IMR-90 (cell line): ENCODE measurements around the gene NDC80. TPM values are rescaled to one million over a fixed set of nuclear protein-coding genes. Genes with fewer than 3 reads are reported as not detected.

Source experiments
- ATAC-seq: fragments of 200-7000 bp; cut with Tn5 transposase; 2 replicates; pipeline ENCODE4 v1.9.1; 2020; ENCODE audit warnings: low read depth, mild to moderate bottlenecking, moderate library complexity
- BruUV-seq: library from RNA; stranded (reverse); fragments of 400-500 nt; replicated peaks from 2 replicates; lab custom pipeline; 2021; lab: Mats Ljungman, UMichigan
- CTCF ChIA-PET: fragments of 300-600 bp; formaldehyde crosslinking; extraction: SDS; loops from one replicate; lab custom pipeline; 2021; ENCODE audit warnings: antibody characterized with exemption; lab: Yijun Ruan, JAX
- POLR2A ChIA-PET: fragments of 300-600 bp; sonication (Branson Sonifier 250); formaldehyde crosslinking; loops from one replicate; lab custom pipeline; 2022; ENCODE audit warnings: antibody characterized with exemption; ENCODE audit not compliant: unreplicated experiment; lab: Charles Lee
- DNase-seq: peaks from one replicate; pipeline ENCODE4 v3.0.0; 2013
- H2AFZ ChIP-seq: replicated peaks from 2 replicates; pipeline ENCODE3; 2013; ENCODE audit warnings: low read length, mild to moderate bottlenecking; ENCODE audit not compliant: poor library complexity
- H2AK5ac ChIP-seq: 2 replicates; pipeline ENCODE4 v1.6.1; 2013; ENCODE audit warnings: low read depth, low read length, inconsistent platforms
- H2AK9ac ChIP-seq: replicated peaks from 2 replicates; pipeline ENCODE3; 2013; ENCODE audit warnings: mild to moderate bottlenecking, low read depth, low read length, moderate library complexity; ENCODE audit not compliant: poor library complexity
- H2BK120ac ChIP-seq: 2 replicates; pipeline ENCODE4 v1.6.1; 2013; ENCODE audit warnings: low read depth, low read length, inconsistent platforms
- H2BK15ac ChIP-seq: 3 replicates; pipeline ENCODE4 v1.6.1; 2013; ENCODE audit warnings: low read depth, low read length, inconsistent platforms
- H2BK20ac ChIP-seq: 2 replicates; pipeline ENCODE4 v1.6.1; 2013; ENCODE audit warnings: low read depth, mild to moderate bottlenecking, inconsistent platforms, low read length, moderate library complexity
- H2BK5ac ChIP-seq: 2 replicates; pipeline ENCODE4 v1.6.1; 2013; ENCODE audit warnings: mild to moderate bottlenecking, low read depth, low read length, inconsistent platforms; ENCODE audit not compliant: poor library complexity, severe bottlenecking
- H3K14ac ChIP-seq: replicated peaks from 2 replicates; pipeline ENCODE4 v1.6.1; 2013; ENCODE audit warnings: low read depth, low read length, inconsistent platforms
- H3K18ac ChIP-seq: 2 replicates; pipeline ENCODE4 v1.6.1; 2013; ENCODE audit warnings: low read depth, low read length, control low read depth
- H3K23ac ChIP-seq: 2 replicates; pipeline ENCODE4 v1.6.1; 2013; ENCODE audit warnings: low read depth, low read length, inconsistent platforms
- H3K27ac ChIP-seq: 2 replicates; pipeline ENCODE4 v1.5.1; 2013; ENCODE audit warnings: mild to moderate bottlenecking, control low read depth, low read length; ENCODE audit not compliant: insufficient read depth
- H3K27me3 ChIP-seq: 2 replicates; pipeline ENCODE4 v1.6.1; 2013; ENCODE audit warnings: low read length; ENCODE audit not compliant: control insufficient read depth, insufficient read depth
- H3K36me3 ChIP-seq: 2 replicates; pipeline ENCODE4 v1.6.1; 2013; ENCODE audit warnings: low read length, mixed read lengths; ENCODE audit not compliant: control insufficient read depth, insufficient read depth
- H3K4ac ChIP-seq: 2 replicates; pipeline ENCODE4 v1.6.1; 2013; ENCODE audit warnings: low read depth, low read length, inconsistent platforms
- H3K4me1 ChIP-seq: 2 replicates; pipeline ENCODE4 v1.6.1; 2013; ENCODE audit warnings: low read length, mixed read lengths; ENCODE audit not compliant: control insufficient read depth, insufficient read depth
- H3K4me2 ChIP-seq: 2 replicates; pipeline ENCODE4 v1.6.1; 2013; ENCODE audit warnings: low read depth, mild to moderate bottlenecking, control low read depth, low read length, moderate library complexity
- H3K4me3 ChIP-seq: 2 replicates; pipeline ENCODE4 v1.5.1; 2013; ENCODE audit warnings: low read depth, mild to moderate bottlenecking, control low read depth, low read length, moderate library complexity; ENCODE audit not compliant: insufficient read depth
- H3K56ac ChIP-seq: 2 replicates; pipeline ENCODE4 v1.6.1; 2013; ENCODE audit warnings: low read length, inconsistent platforms; ENCODE audit not compliant: insufficient read depth; ENCODE audit errors: extremely low read depth
- H3K79me1 ChIP-seq, 2 experiments: 2 replicates each; pipeline ENCODE4 v1.6.1; 2013; ENCODE audit warnings: low read length in 2 of 2, inconsistent platforms in 1 of 2, low read depth in 1 of 2
- H3K9ac ChIP-seq: 2 replicates; pipeline ENCODE4 v1.6.1; 2013; ENCODE audit warnings: low read depth, low read length, control low read depth
- H3K9me1 ChIP-seq: 2 replicates; pipeline ENCODE4 v1.6.1; 2013; ENCODE audit warnings: low read length, inconsistent platforms; ENCODE audit not compliant: insufficient read depth
- H3K9me3 ChIP-seq: 2 replicates; pipeline ENCODE4 v1.6.1; 2013; ENCODE audit warnings: low read length; ENCODE audit not compliant: control insufficient read depth, insufficient read depth
- H4K20me1 ChIP-seq: 2 replicates; pipeline ENCODE4 v1.6.1; 2013; ENCODE audit warnings: low read length, inconsistent platforms; ENCODE audit not compliant: insufficient read depth
- H4K5ac ChIP-seq: 2 replicates; pipeline ENCODE4 v1.6.1; 2013; ENCODE audit warnings: mild to moderate bottlenecking, low read depth, low read length, control low read depth
- H4K8ac ChIP-seq, 2 experiments: 2 replicates each; pipeline ENCODE4 v1.6.1; 2013; ENCODE audit warnings: low read depth in 2 of 2, low read length in 2 of 2, control low read depth in 1 of 2, inconsistent platforms in 1 of 2
- H4K91ac ChIP-seq: 2 replicates; pipeline ENCODE4 v1.6.1; 2013; ENCODE audit warnings: low read depth, low read length, inconsistent platforms; ENCODE audit not compliant: insufficient read depth
- BHLHE40 ChIP-seq: fragments of 150-350 bp; IDR thresholded peaks from 2 replicates; pipeline ENCODE4 v1.6.1; 2016; ENCODE audit warnings: mild to moderate bottlenecking, low read depth, low read length
- CEBPB ChIP-seq: IDR thresholded peaks from 2 replicates; pipeline ENCODE4 v1.6.1; 2012; ENCODE audit warnings: low read depth, low read length, improper control_type of control experiment
- CHD1 ChIP-seq: IDR thresholded peaks from 2 replicates; pipeline ENCODE4 v1.6.1; 2012; ENCODE audit warnings: low read depth, low read length, improper control_type of control experiment
- FOS ChIP-seq: fragments of 150-350 bp; IDR thresholded peaks from 2 replicates; pipeline ENCODE4 v1.6.1; 2016; ENCODE audit warnings: low read depth, low read length
- MAZ ChIP-seq: IDR thresholded peaks from 2 replicates; pipeline ENCODE4 v1.6.1; 2012; ENCODE audit warnings: low read depth, mild to moderate bottlenecking, low read length, improper control_type of control experiment, moderate library complexity, borderline replicate concordance
- MXI1 ChIP-seq: IDR thresholded peaks from 2 replicates; pipeline ENCODE4 v1.6.1; 2012; ENCODE audit warnings: low read depth, mild to moderate bottlenecking, low read length, moderate library complexity, borderline replicate concordance
- POLR2A ChIP-seq: IDR thresholded peaks from 2 replicates; pipeline ENCODE4 v1.6.1; 2012; ENCODE audit warnings: mild to moderate bottlenecking, low read depth, low read length
- RAD21 ChIP-seq: IDR thresholded peaks from 2 replicates; pipeline ENCODE4 v1.6.1; 2012; ENCODE audit warnings: low read length, improper control_type of control experiment
- RCOR1 ChIP-seq: IDR thresholded peaks from 2 replicates; pipeline ENCODE4 v1.6.1; 2012; ENCODE audit warnings: mild to moderate bottlenecking, low read length, improper control_type of control experiment; ENCODE audit not compliant: insufficient replicate concordance
- RFX5 ChIP-seq: IDR thresholded peaks from 2 replicates; pipeline ENCODE4 v1.8.0; 2012; ENCODE audit warnings: low read depth, mild to moderate bottlenecking, low read length, moderate library complexity
- SMC3 ChIP-seq: fragments of 150-350 bp; IDR thresholded peaks from 2 replicates; pipeline ENCODE4 v1.6.1; 2016; ENCODE audit warnings: low read depth, mild to moderate bottlenecking, antibody characterized with exemption, low read length, moderate library complexity
- WGBS, 2 experiments: methylation state at CpG; one replicate each; pipeline versions ENCODE4 v1.1.5 to v1.1.7; 2013; ENCODE audit warnings: missing lambda C conversion rate in 2 of 2; ENCODE audit not compliant: insufficient read length in 1 of 2; ENCODE audit errors: extremely low coverage in 2 of 2; 5-methylcytosine and 5-hydroxymethylcytosine counted together
- dilution Hi-C: fragments of 300-500 bp; cut with HindIII; formaldehyde crosslinking; loops from one replicate; pipeline ENCODE4 v1.14.3; 2018; ENCODE audit warnings: low sequenced_read_pairs; ENCODE audit not compliant: unreplicated experiment
- in situ Hi-C: fragments of 300-500 bp; cut with MboI; formaldehyde crosslinking; loops from 3 replicates; pipeline ENCODE4 v1.14.3; 2019; ENCODE audit warnings: low sequenced_read_pairs, inconsistent platforms, mixed read lengths
- intact Hi-C: fragments of 100-400 bp; cut with micrococcal nuclease; formaldehyde crosslinking; loops from 2 replicates; pipeline ENCODE4 v1.10.0; 2022
- polyA plus RNA-seq, 3 experiments: library from polyadenylated mRNA; depleted of rRNA; stranded (reverse); fragments of >200 nt; gene quantifications; 2 replicates each; pipeline ENCODE4 v1.2.3, GENCODE V29; 2012; ENCODE audit warnings: low replicate concordance in 1 of 3
- total RNA-seq: library from RNA; depleted of rRNA; stranded (reverse); fragments of >200 nt; gene quantifications from 2 replicates; pipeline ENCODE4 v1.2.3, GENCODE V29; 2012
- TF ChIP-seq, protein P1 (sequence below): fragments of 150-350 bp; IDR thresholded peaks from 2 replicates; pipeline ENCODE4 v1.6.1; 2016; ENCODE audit warnings: low read depth, mild to moderate bottlenecking, low read length, moderate library complexity, borderline replicate concordance
- TF ChIP-seq, protein P2 (sequence below): conservative IDR thresholded peaks from 2 replicates; pipeline ENCODE4 v1.5.1; 2012; ENCODE audit warnings: mild to moderate bottlenecking, low read depth, low read length, improper control_type of control experiment

NDC80 gene
- total and polyA plus RNA-seq, 2 of the 4 experiments (the other 2 are of a cell fraction), result 11.8 to 15.5 TPM

DNA sequence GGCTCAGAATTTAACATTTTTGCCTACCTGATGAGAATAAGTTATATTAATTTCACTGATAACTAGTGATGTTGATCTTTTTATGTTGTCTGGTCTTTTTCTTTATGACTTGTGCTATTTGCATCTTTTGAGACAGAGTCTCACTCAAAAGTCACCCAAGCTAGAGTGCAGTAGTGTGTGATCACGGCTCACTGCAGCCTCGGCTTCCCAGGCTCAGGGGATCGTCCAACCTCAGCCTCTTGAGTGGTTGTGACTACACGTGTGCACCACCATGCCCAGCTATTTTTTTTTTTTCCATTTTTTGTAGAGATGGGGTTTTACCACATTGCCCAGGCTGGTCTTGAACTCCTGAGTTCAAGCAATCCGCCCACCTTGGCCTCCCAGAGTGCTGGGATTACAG, 91.6 kb downstream of the NDC80 start:
- H2AK5ac ChIP-seq, result no peak overlapping the region
- H4K91ac ChIP-seq, result no peak overlapping the region
- ATAC-seq (no peak), DNase-seq (no peak)
- WGBS, 2 experiments, result 90% methylated on average over 2 of the region's 5 CpGs; no CpG with 5 or more reads in 1 of the 2 experiments
- peaks cover 6% of the 10 kb centered on the region for H3K36me3 ChIP-seq
- peaks cover 10% of the 10 kb centered on the region for H3K9me1 ChIP-seq
- H4K8ac ChIP-seq, result no peak overlapping the region
- no peak overlapping the region for H3K9ac ChIP-seq
- H3K27me3 ChIP-seq, result no peaks in the 10 kb centered on the region
- no peak overlapping the region for H2BK20ac ChIP-seq
- H2AFZ ChIP-seq, result no peak overlapping the region
- no peaks in the 10 kb centered on the region for H3K9me3 ChIP-seq
- BruUV-seq, result no TSS peak
- H4K20me1 ChIP-seq, result peaks cover 56% of the 10 kb centered on the region
- H3K27ac ChIP-seq, result no peak overlapping the region
- CTCF ChIA-PET, result interaction anchor here (0.6 kb wide), 1 partner anchor 12 kb away, joined by 3 read pairs; no protein-coding TSS in a partner anchor
- in situ Hi-C loops, result no loop called here
- POLR2A ChIA-PET, result no interaction called here
- no peak overlapping the region for H3K56ac ChIP-seq
- H3K23ac ChIP-seq, result no peak overlapping the region
- peaks cover 7% of the 10 kb centered on the region for H3K4me1 ChIP-seq
- H3K4ac ChIP-seq, result no peak overlapping the region
- H2AK9ac ChIP-seq, result no peak overlapping the region
- H2BK5ac ChIP-seq, result no peak overlapping the region
- TF ChIP-seq POLR2A (no peak), SMC3 (no peak), CHD1 (no peak), BHLHE40 (no peak), MXI1 (no peak), RAD21 (no peak), RFX5 (no peak), CEBPB (no peak), RCOR1 (no peak), FOS (no peak), MAZ (no peak)
- TF ChIP-seq, protein P1, sequence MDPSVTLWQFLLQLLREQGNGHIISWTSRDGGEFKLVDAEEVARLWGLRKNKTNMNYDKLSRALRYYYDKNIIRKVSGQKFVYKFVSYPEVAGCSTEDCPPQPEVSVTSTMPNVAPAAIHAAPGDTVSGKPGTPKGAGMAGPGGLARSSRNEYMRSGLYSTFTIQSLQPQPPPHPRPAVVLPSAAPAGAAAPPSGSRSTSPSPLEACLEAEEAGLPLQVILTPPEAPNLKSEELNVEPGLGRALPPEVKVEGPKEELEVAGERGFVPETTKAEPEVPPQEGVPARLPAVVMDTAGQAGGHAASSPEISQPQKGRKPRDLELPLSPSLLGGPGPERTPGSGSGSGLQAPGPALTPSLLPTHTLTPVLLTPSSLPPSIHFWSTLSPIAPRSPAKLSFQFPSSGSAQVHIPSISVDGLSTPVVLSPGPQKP, result no peak
- TF ChIP-seq, protein P2, sequence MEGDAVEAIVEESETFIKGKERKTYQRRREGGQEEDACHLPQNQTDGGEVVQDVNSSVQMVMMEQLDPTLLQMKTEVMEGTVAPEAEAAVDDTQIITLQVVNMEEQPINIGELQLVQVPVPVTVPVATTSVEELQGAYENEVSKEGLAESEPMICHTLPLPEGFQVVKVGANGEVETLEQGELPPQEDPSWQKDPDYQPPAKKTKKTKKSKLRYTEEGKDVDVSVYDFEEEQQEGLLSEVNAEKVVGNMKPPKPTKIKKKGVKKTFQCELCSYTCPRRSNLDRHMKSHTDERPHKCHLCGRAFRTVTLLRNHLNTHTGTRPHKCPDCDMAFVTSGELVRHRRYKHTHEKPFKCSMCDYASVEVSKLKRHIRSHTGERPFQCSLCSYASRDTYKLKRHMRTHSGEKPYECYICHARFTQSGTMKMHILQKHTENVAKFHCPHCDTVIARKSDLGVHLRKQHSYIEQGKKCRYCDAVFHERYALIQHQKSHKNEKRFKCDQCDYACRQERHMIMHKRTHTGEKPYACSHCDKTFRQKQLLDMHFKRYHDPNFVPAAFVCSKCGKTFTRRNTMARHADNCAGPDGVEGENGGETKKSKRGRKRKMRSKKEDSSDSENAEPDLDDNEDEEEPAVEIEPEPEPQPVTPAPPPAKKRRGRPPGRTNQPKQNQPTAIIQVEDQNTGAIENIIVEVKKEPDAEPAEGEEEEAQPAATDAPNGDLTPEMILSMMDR, result no peak
- no peak overlapping the region for H3K14ac ChIP-seq
- no peak overlapping the region for H4K5ac ChIP-seq
- H3K79me1 ChIP-seq, result peaks cover 0 to 24% of the 10 kb centered on the region in 2 experiments; a peak in 3 of 4 replicates
- H2BK15ac ChIP-seq, result no peak overlapping the region
- no peak overlapping the region for H2BK120ac ChIP-seq
- H3K4me2 ChIP-seq, result no peak overlapping the region
- intact Hi-C loops, result no loop called here
- H3K4me3 ChIP-seq, result no peak overlapping the region
- dilution Hi-C loops, result no loop called here
- no peak overlapping the region for H3K18ac ChIP-seq
